Heart left ventricle (tissue), 16 donors: ENCODE results near the gene USP40. TPM values are rescaled to one million over a fixed set of nuclear protein-coding genes. Genes with fewer than 3 reads are reported as not detected.

Experiments used
- ATAC-seq, 4 donors: fragments of 200-7000 bp; cut with Tn5 transposase; one replicate each; pipeline ENCODE4 v1.9.1; 2020 to 2022; ENCODE audit warnings: moderate library complexity in 4 of 4, mild to moderate bottlenecking in 3 of 4, moderate number of reproducible peaks in 1 of 4
- DNase-seq, 5 donors: peaks; one replicate each; pipeline ENCODE4 v3.0.0-alpha.2; 2020
- H3K27ac ChIP-seq, 12 donors: fragments of 200-600 bp; sonication (generic) in 4 of 12; one replicate each; pipeline versions ENCODE4 v1.5.0 to v1.8.0; 2016 to 2022; ENCODE audit warnings: mild to moderate bottlenecking in 2 of 12
- H3K27me3 ChIP-seq, 9 donors: fragments of 200-600 bp; sonication (generic) in 2 of 9; one replicate each; pipeline versions ENCODE4 v1.5.1 to v1.8.0; 2016 to 2022; ENCODE audit warnings: mild to moderate bottlenecking in 3 of 9
- H3K36me3 ChIP-seq, 9 donors: fragments of 200-600 bp; sonication (generic) in 2 of 9; one replicate each; pipeline versions ENCODE4 v1.5.0 to v1.8.0; 2018 to 2022; ENCODE audit warnings: mild to moderate bottlenecking in 2 of 9
- H3K4me1 ChIP-seq, 12 donors: fragments of 200-600 bp; sonication (generic) in 4 of 12; one replicate each; pipeline versions ENCODE4 v1.5.0 to v1.8.0; 2016 to 2022; ENCODE audit warnings: mild to moderate bottlenecking in 3 of 12
- H3K4me3 ChIP-seq, 12 donors: fragments of 200-600 bp; sonication (generic) in 4 of 12; one replicate each; pipeline versions ENCODE4 v1.5.0 to v1.8.0; 2017 to 2022; ENCODE audit warnings: mild to moderate bottlenecking in 9 of 12, moderate library complexity in 4 of 12
- H3K9me3 ChIP-seq, 12 donors: fragments of 200-600 bp; sonication (generic) in 4 of 12; one replicate each; pipeline versions ENCODE4 v1.5.0 to v1.8.0; 2016 to 2022; ENCODE audit warnings: mild to moderate bottlenecking in 1 of 12
- CTCF ChIP-seq, 12 donors: fragments of 200-600 bp; sonication (generic) in 4 of 12; IDR thresholded peaks; one replicate each; pipeline versions ENCODE4 v1.5.0 to v1.8.0; 2018 to 2022; ENCODE audit warnings: antibody characterized with exemption in 12 of 12, mild to moderate bottlenecking in 5 of 12
- POLR2A ChIP-seq, 2 donors: fragments of 450-650 bp; IDR thresholded peaks; one replicate each; pipeline ENCODE4 v1.6.1; 2017; ENCODE audit warnings: antibody characterized with exemption in 2 of 2, mild to moderate bottlenecking in 2 of 2, moderate library complexity in 2 of 2
- WGBS, 4 donors: extraction: QIAGEN DNeasy Blood & Tissue Kit in 2 of 4; methylation state at CpG; one replicate each; pipeline versions ENCODE4 v1.1.5 to v1.1.7; 2013 to 2018; 5-methylcytosine and 5-hydroxymethylcytosine counted together
- intact Hi-C, 10 donors: fragments of 100-400 bp; cut with DNase I; formaldehyde crosslinking; loops; one replicate each; pipeline versions ENCODE4 v1.11.1 to v1.14.2; 2022
- polyA plus RNA-seq, 2 donors: library from polyadenylated mRNA; stranded (reverse); fragments of 200-250 nt; gene quantifications; one replicate each; pipeline ENCODE4 v1.2.3, GENCODE V29; 2013
- total RNA-seq, 9 donors: library from RNA; depleted of rRNA in 2 of 9; stranded (reverse); fragments of >200 nt in 2 of 9; fragmentation: NEBNext Ultra II Directional in 3 of 9; extraction: Animal tissue kit (Norgen Biotek cat#: 25700) in 3 of 9; gene quantifications; one replicate each; pipeline versions ENCODE4 v1.1.0 to v1.2.4, GENCODE V29; 2016 to 2023
- donor health status: ischemic (EF 13 %, LVEDD 7.1; RV severe dilation, severe dysfunction).
- donor health status: healthy with polysubstance abuse.
- donor health status: DM: no; HTN: yes; CAD: no.
- donor health status: DM: no; HTN: no; CAD: no.
- donor health status: ischemic (EF 25% LVEDD 6.9; RV normal size, moderate dysfunction).
- donor health status: ischemic (EF 25% LVEDD 5.7; RV mildly dilated, moderate dysfunction).
- donor health status: healthy.
- donor health status: DM: yes; HTN: yes; CAD: no.
- donor health status: ischemic (EF 35%, LVEDD 5.7; RV mildly dilated, moderate dysfunction).
- donor health status: nonischemic (EF 11% LVEDD 7.7; RV severe dilation, severe dysfunction).
- donor health status: DM: yes; HTN: yes; CAD: no.
- donor health status: PGD.
- donor health status: ischemic (EF 29% LVEDD 5.4; RV normal size, mild dysfunction).
- donor health status: nonischemic (EF 23%, LVEDD 6.1; RV moderate dilation, normal function).

Gene USP40
- total and polyA plus RNA-seq, 11 donors: 11.1 to 21.8 (median 18.2) TPM

GRCh38 chr2:233463586-233463985, 103.0 kb downstream of the USP40 start:
- Histone ChIP-seq H3K36me3 (peaks cover 4 to 98% (median 94%) of the 10 kb centered on the region in 9 donors), H3K4me1 (peaks cover 0 to 8% (median 0%) of the 10 kb centered on the region in 12 donors), H3K9me3 (no peaks in the 10 kb centered on the region), H3K27me3 (no peaks in the 10 kb centered on the region), H3K4me3 (no peak overlapping the region), H3K27ac (no peak overlapping the region)
- intact Hi-C loops: no loop called here
- TF ChIP-seq CTCF (IDR thresholded peaks at IDR 0.05) (no peak), POLR2A (IDR thresholded peaks at IDR 0.05) (no peak)
- 90 to 97% (median 95%) methylated on average over 16 of the region's 16 CpGs for WGBS, 4 donors
- peak in 2 of 5 donors; percentile 19 to 21 for DNase-seq
- no peak for ATAC-seq

GRCh38 chr2:233462826-233463470, 103.6 kb downstream of the USP40 start:
- no peaks in the 10 kb centered on the region for H3K27me3 ChIP-seq
- ATAC-seq (no peak), DNase-seq (peak in 2 of 5 donors; percentile 8 to 12)
- H3K9me3 ChIP-seq: no peaks in the 10 kb centered on the region
- intact Hi-C loops: no loop called here
- peaks cover 0 to 8% (median 0%) of the 10 kb centered on the region in 12 donors for H3K4me1 ChIP-seq
- TF ChIP-seq CTCF (IDR thresholded peaks at IDR 0.05) (no peak), POLR2A (IDR thresholded peaks at IDR 0.05) (no peak)
- H3K36me3 ChIP-seq: peaks cover 4 to 98% (median 94%) of the 10 kb centered on the region in 9 donors
- no peak overlapping the region for H3K4me3 ChIP-seq
- WGBS, 4 donors: 93 to 95% (median 94%) methylated on average over 13 to 21 of the region's 21 CpGs
- H3K27ac ChIP-seq: no peak overlapping the region

- peak in 2 of 5 donors; percentile 14 to 18 for DNase-seq
- no peak for TF ChIP-seq POLR2A (IDR thresholded peaks at IDR 0.05)
- no peak for TF ChIP-seq CTCF (IDR thresholded peaks at IDR 0.05)
Observed at GRCh38 chr2:233462202-233462785, 104.3 kb downstream of the USP40 start.

GRCh38 chr2:233461481-233461891, 105.1 kb downstream of the USP40 start:
- no peaks in the 10 kb centered on the region for H3K9me3 ChIP-seq
- no peak overlapping the region for H3K27ac ChIP-seq
- intact Hi-C loops: no loop called here
- DNase-seq: peak in 2 of 5 donors; percentile 16 to 22
- H3K4me3 ChIP-seq: no peak overlapping the region
- peaks cover 0 to 8% (median 0%) of the 10 kb centered on the region in 12 donors for H3K4me1 ChIP-seq
- TF ChIP-seq POLR2A (IDR thresholded peaks at IDR 0.05) (no peak), CTCF (IDR thresholded peaks at IDR 0.05) (no peak)
- no peaks in the 10 kb centered on the region for H3K27me3 ChIP-seq
- peak in 2 of 4 donors; percentile 5 to 11 for ATAC-seq
- WGBS, 4 donors: 80 to 89% (median 84%) methylated on average over 8 of the region's 8 CpGs
- H3K36me3 ChIP-seq: peaks cover 4 to 98% (median 94%) of the 10 kb centered on the region in 9 donors

More at GRCh38 chr2:233462202-233462785, 104.3 kb downstream of the USP40 start:
- no peak overlapping the region for H3K4me3 ChIP-seq
- H3K27me3 ChIP-seq: no peaks in the 10 kb centered on the region
- 91 to 96% (median 94%) methylated on average over 25 of the region's 25 CpGs for WGBS, 4 donors
- H3K4me1 ChIP-seq: peaks cover 0 to 8% (median 0%) of the 10 kb centered on the region in 12 donors
- intact Hi-C loops: no loop called here
- H3K27ac ChIP-seq: no peak overlapping the region
- ATAC-seq: no peak
- peaks cover 4 to 98% (median 94%) of the 10 kb centered on the region in 9 donors for H3K36me3 ChIP-seq
- no peaks in the 10 kb centered on the region for H3K9me3 ChIP-seq
